Measurements from ENCODE around the gene VWA3A.
"Not testable (repeated sequence)": the region's sequence is repeated elsewhere in the genome, so short reads cannot be mapped to it uniquely, and the experiment has no call there.

VWA3A gene, protein sequence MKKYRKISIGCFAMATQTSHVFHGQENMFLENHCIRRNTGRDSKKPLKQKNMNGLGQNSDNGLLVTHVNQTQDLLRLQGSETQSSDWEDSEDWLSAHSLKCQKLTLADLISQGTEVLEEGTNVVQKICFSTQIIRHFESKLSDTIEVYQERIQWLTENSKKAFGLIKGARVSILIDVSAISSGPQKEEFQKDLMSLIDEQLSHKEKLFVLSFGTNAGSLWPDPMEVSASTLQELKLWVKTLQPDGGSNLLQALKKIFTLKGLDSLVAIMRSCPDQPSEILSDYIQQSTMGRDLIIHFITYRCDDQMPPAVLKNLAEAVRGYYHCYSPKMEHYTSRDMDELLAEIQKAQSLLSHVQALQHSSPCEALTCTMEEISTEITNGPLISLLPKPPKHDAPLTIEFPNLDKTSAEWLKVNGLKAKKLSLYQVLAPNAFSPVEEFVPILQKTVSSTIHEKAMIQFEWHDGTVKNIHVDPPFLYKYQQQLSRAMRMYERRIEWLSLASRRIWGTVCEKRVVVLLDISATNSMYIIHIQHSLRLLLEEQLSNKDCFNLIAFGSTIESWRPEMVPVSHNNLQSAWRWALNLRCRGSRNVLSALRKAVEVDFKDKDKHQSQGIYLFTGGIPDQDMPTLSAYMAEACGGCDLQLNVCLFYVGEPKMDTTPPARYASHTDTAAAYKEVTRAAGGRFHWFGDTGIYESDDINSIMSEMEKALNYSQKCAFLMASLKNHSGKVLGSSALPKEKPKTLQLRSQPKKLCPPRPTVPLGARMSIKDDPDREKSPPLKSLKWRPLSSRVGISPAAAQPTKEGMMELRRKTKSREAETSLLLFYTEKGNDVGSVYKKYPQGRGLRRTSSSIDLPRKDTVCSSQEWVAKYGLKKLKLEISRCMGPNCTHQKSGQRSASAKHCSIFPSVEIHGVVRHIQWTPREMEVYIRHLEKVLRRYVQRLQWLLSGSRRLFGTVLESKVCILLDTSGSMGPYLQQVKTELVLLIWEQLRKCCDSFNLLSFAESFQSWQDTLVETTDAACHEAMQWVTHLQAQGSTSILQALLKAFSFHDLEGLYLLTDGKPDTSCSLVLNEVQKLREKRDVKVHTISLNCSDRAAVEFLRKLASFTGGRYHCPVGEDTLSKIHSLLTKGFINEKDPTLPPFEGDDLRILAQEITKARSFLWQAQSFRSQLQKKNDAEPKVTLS

DNA sequence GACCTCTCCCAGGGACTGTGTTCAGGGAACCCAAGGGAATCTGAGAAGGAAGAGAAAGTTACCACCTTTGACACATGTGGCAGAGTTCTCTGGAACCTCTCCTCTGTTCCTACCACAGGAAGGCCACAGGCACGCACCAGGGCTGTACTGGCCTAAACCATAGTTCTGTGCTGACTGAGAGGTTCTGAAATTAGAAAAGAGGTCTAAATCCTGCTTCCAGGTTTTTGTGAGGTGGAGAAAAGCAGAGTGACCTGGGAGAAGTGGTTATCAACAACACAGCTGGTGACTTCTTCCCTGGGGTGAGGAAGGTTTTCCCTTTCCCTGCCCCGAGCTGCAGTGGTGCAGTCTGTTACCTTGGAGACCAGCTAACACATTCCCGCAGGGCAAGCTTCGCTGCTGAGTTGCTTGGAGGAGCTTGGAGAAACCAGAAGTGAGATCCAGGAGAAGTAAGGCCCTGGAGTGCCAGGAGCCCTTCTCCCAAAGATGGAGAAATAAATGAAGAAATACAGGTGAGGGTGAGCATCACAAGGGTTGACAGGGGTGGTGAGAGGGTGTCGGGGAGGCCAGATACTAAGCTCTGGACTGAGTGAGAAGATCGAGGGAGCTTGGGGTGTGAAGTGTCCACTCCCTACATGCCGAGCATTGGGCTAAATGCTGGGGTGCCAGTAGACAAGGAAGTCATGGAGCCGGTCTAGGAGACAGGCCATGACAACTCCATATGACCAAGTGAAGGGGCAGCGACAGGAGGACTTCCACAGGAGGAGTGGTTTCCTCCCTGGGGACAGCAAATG lies at the start of gene VWA3A:
TSS of gene VWA3A (plus strand) at position 399 of the 791 bp plus-strand sequence. CDS start at position 496, 97 bp downstream.
- peak; percentile 58 for DNase-seq (ENCODE audit: low read depth)
- no peak within 1 kb of the TSS for H3K4me3 ChIP-seq (ENCODE audit: low read length)
- H3K4me1 ChIP-seq (ENCODE audit: control insufficient read depth, insufficient read depth, low read length): peaks cover 19% of the 10 kb centered on the region
- no peaks in the 10 kb centered on the region for H3K9me3 ChIP-seq (ENCODE audit: control insufficient read depth, low read length)
- peaks cover 4% of the 10 kb centered on the region for H3K27me3 ChIP-seq (replicated peaks; ENCODE audit: control insufficient read depth, insufficient read depth, low read length)
- no peaks in the 10 kb centered on the region for H3K36me3 ChIP-seq (ENCODE audit: control insufficient read depth, insufficient read depth, low read length, severe bottlenecking)
- H3K9ac ChIP-seq (ENCODE audit: low read length): no peak within 1 kb of the TSS

DNA sequence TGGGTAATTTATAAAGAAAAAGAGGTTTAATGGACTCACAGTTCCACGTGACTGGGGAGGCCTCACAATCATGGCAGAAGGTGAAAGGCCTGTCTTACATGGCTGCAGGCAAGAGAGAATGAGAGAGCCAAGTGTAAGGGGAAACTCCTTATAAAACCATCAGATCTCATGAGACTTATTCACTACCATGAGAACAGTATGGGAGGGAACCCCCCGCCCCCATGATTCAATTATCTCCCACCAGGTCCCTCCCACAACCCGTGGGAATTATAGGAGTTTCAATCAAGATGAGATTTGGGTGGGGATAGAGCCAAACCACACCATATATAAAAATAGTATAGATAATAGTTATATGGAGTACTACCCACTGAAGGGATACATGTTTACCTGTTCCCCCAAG lies 48.5 kb upstream of the VWA3A start:
- H3K4me3 ChIP-seq (ENCODE audit: low read length); H3K9me3 ChIP-seq (ENCODE audit: control insufficient read depth, low read length); H3K9ac ChIP-seq (ENCODE audit: low read length); DNase-seq (ENCODE audit: low read depth); H3K36me3 ChIP-seq (ENCODE audit: control insufficient read depth, insufficient read depth, low read length, severe bottlenecking); H3K4me1 ChIP-seq (ENCODE audit: control insufficient read depth, insufficient read depth, low read length); H3K27me3 ChIP-seq (replicated peaks; ENCODE audit: control insufficient read depth, insufficient read depth, low read length): not testable (repeated sequence)

DNA sequence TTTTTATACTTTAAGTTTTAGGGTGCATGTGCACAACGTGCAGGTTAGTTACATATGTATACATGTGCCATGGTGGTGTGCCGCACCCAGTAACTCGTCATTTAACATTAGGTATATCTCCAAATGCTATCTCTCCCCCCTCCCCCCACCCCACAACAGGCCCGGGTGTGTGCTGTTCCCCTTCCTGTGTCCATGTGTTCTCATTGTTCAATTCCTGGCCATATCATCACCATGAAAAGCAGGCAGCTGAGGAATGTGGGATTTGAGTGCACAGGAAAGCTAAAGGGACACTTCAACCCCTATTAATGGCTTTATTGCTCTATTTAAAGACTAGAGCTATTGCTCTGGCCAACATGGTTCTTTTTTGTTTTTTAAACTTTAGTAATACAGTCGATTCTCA lies 46.5 kb upstream of the VWA3A start:
- not testable (repeated sequence) for DNase-seq (ENCODE audit: low read depth); H3K9me3 ChIP-seq (ENCODE audit: control insufficient read depth, low read length); H3K4me1 ChIP-seq (ENCODE audit: control insufficient read depth, insufficient read depth, low read length); H3K36me3 ChIP-seq (ENCODE audit: control insufficient read depth, insufficient read depth, low read length, severe bottlenecking); H3K27me3 ChIP-seq (replicated peaks; ENCODE audit: control insufficient read depth, insufficient read depth, low read length); H3K4me3 ChIP-seq (ENCODE audit: low read length); H3K9ac ChIP-seq (ENCODE audit: low read length)

DNA sequence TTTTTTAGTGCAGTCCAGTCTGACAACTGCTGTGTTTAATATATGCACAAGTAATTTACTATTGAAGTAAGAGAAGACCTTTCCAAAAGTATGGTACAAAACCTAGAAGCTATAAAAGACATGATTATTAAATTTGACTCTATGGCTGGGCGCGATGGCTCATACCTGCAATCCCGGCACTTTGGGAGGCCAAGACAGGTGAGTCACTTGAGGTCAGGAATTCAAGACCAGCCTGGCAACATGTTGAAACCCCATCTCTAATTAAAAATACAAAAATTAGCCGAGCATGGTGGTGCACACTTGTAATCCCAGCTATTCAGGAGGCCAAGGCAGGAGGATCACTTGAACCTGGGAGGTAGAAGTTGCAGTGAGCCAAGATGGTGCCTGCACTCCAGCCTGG lies 41.4 kb upstream of the VWA3A start:
- no peaks in the 10 kb centered on the region for H3K27me3 ChIP-seq (replicated peaks; ENCODE audit: control insufficient read depth, insufficient read depth, low read length)
- peaks cover 7% of the 10 kb centered on the region for H3K36me3 ChIP-seq (ENCODE audit: control insufficient read depth, insufficient read depth, low read length, severe bottlenecking)
- H3K9me3 ChIP-seq (ENCODE audit: control insufficient read depth, low read length): no peaks in the 10 kb centered on the region
- DNase-seq (ENCODE audit: low read depth): no peak
- no peak overlapping the region for H3K4me3 ChIP-seq (ENCODE audit: low read length)
- no peaks in the 10 kb centered on the region for H3K4me1 ChIP-seq (ENCODE audit: control insufficient read depth, insufficient read depth, low read length)
- no peak overlapping the region for H3K9ac ChIP-seq (ENCODE audit: low read length)

DNA sequence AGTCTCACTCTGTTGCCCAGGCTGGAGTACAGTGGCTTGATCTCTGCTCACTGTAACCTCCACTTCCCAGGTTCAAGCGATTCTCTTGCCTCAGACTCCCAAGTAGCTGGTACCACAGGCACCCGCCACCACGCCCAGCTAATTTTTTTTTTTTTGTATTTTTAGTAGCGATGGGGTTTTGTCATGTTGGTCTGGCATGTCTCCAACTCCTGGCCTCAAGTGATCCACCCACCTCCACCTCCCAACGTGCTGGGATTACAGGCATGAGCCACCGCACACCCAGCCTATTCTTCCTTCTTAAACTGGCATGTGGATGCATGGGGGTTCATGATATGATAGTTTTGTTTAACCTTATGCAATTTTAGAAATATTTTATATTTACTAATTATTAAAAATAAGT lies 39.4 kb upstream of the VWA3A start:
- no peaks in the 10 kb centered on the region for H3K4me1 ChIP-seq (ENCODE audit: control insufficient read depth, insufficient read depth, low read length)
- H3K27me3 ChIP-seq (replicated peaks; ENCODE audit: control insufficient read depth, insufficient read depth, low read length): no peaks in the 10 kb centered on the region
- H3K9me3 ChIP-seq (ENCODE audit: control insufficient read depth, low read length): no peaks in the 10 kb centered on the region
- no peak overlapping the region for H3K4me3 ChIP-seq (ENCODE audit: low read length)
- DNase-seq (ENCODE audit: low read depth): no peak
- H3K9ac ChIP-seq (ENCODE audit: low read length): no peak overlapping the region
- H3K36me3 ChIP-seq (ENCODE audit: control insufficient read depth, insufficient read depth, low read length, severe bottlenecking): peaks cover 10% of the 10 kb centered on the region

DNA sequence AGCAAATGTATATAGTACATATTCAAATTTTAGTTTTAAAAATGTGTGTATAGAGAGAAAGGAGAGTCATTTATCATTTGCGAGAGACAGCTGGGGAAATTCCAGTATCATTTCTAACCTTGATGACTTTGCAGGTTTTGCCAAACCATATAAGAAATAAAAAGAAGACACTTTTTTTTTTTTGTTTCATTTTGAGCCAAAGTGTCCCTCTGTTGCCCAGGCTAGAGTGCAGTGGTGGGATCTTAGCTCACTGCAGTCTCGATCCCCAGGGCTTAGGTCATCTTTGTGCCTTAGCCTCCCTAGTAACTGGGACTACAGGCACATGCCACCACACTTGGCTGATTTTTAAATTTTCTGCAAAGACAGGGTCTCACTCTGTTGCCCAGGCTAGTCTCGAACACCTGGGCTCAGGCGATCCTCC lies 38.4 kb upstream of the VWA3A start:
- Histone ChIP-seq H3K36me3 (ENCODE audit: control insufficient read depth, insufficient read depth, low read length, severe bottlenecking) (peaks cover 10% of the 10 kb centered on the region), H3K9me3 (ENCODE audit: control insufficient read depth, low read length) (no peaks in the 10 kb centered on the region), H3K4me3 (ENCODE audit: low read length) (no peak overlapping the region), H3K27me3 (replicated peaks; ENCODE audit: control insufficient read depth, insufficient read depth, low read length) (no peaks in the 10 kb centered on the region), H3K9ac (ENCODE audit: low read length) (no peak overlapping the region), H3K4me1 (ENCODE audit: control insufficient read depth, insufficient read depth, low read length) (no peaks in the 10 kb centered on the region)
- no peak for DNase-seq (ENCODE audit: low read depth)

DNA sequence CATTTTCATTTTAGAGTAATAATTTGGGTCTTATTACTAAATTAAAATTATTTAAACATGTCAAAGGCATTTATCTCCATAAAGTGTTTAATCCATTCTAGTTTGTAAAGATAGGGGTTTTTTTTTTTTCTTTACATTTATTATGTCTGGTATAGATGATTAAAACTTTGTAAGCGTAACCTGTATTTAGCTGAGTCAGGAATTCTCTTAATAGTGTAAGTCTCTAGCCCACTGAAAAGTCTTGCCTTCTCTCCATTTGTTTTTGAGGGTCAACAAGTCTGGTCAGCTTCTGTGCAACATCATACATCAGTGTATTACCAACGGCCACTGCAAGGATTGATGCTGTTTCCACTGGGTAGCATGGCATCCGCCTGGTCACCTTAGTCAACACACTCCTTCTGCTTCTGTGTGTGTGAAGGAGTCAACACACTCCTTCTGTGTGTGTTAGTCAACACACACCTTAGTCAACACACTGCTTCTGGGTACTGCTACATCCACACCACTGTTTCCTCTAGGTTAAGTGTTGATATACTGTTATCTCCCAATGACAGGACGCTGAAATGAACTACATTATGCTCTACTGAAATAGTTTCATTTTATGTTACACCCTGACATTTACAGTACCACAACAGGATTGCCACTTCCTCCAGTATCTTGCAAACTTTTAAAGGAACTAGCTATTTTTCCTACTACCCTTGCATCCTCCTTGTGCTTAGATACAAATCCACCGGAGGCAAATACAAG lies 37.3 kb upstream of the VWA3A start:
- Histone ChIP-seq H3K4me3 (ENCODE audit: low read length) (no peak overlapping the region), H3K4me1 (ENCODE audit: control insufficient read depth, insufficient read depth, low read length) (no peaks in the 10 kb centered on the region), H3K27me3 (replicated peaks; ENCODE audit: control insufficient read depth, insufficient read depth, low read length) (no peaks in the 10 kb centered on the region), H3K9me3 (ENCODE audit: control insufficient read depth, low read length) (no peaks in the 10 kb centered on the region), H3K9ac (ENCODE audit: low read length) (no peak overlapping the region), H3K36me3 (ENCODE audit: control insufficient read depth, insufficient read depth, low read length, severe bottlenecking) (peaks cover 10% of the 10 kb centered on the region)
- DNase-seq (ENCODE audit: low read depth): no peak

DNA sequence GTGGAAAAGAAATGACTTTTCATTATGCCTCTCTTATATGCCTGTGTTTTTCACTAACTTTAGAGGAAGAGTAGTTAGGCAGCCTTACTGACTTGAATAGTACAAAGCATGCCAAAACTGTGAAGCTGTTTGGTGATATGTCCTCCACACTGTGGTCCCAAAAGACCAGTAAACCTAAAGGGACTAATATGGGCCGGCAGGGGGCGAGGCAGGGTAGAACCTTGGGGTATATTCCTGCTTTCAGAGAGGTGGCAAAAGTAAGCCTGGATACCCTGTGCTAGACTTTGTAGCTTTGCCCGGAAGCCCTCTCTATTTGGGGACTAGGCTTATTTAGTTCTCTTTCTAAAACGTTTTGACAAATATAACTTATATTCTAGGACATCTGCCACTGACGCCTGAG lies 36.5 kb upstream of the VWA3A start:
- H3K4me3 ChIP-seq (ENCODE audit: low read length): no peak overlapping the region
- H3K27me3 ChIP-seq (replicated peaks; ENCODE audit: control insufficient read depth, insufficient read depth, low read length): no peaks in the 10 kb centered on the region
- H3K4me1 ChIP-seq (ENCODE audit: control insufficient read depth, insufficient read depth, low read length): no peaks in the 10 kb centered on the region
- H3K36me3 ChIP-seq (ENCODE audit: control insufficient read depth, insufficient read depth, low read length, severe bottlenecking): peaks cover 10% of the 10 kb centered on the region
- no peak overlapping the region for H3K9ac ChIP-seq (ENCODE audit: low read length)
- no peaks in the 10 kb centered on the region for H3K9me3 ChIP-seq (ENCODE audit: control insufficient read depth, low read length)
- no peak for DNase-seq (ENCODE audit: low read depth)

DNA sequence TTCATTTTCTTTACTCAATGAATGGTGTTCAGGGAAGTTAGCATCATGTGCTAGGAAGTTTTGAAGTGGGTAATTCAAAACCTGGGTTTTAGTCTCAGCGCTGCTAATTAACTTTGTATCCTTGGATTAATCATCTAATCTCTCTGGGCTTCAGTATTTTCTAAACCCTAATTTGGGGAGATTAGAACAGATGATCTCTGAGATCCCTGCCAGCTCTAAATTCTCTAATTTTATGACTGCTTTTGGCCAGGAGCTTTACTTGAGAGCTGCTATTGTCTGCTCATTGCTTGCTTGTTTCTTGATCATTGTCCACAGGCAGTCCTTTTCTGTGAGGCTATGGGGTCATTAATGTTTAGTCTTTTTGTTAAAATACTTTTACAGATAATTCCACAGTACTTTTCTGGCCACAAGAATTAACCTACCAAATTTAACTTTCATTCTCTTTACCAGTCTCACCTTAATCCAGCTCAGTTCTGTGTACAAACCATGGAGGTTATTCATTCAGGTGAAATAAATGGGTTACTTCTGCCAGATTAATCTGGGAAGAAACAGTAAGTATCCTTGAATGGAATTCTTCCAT lies 28.4 kb upstream of the VWA3A start:
- Histone ChIP-seq H3K4me1 (ENCODE audit: control insufficient read depth, insufficient read depth, low read length) (peaks cover 12% of the 10 kb centered on the region), H3K27me3 (replicated peaks; ENCODE audit: control insufficient read depth, insufficient read depth, low read length) (no peaks in the 10 kb centered on the region), H3K4me3 (ENCODE audit: low read length) (no peak overlapping the region), H3K9ac (ENCODE audit: low read length) (no peak overlapping the region), H3K36me3 (ENCODE audit: control insufficient read depth, insufficient read depth, low read length, severe bottlenecking) (peaks cover 4% of the 10 kb centered on the region), H3K9me3 (ENCODE audit: control insufficient read depth, low read length) (no peaks in the 10 kb centered on the region)
- no peak for DNase-seq (ENCODE audit: low read depth)

DNA sequence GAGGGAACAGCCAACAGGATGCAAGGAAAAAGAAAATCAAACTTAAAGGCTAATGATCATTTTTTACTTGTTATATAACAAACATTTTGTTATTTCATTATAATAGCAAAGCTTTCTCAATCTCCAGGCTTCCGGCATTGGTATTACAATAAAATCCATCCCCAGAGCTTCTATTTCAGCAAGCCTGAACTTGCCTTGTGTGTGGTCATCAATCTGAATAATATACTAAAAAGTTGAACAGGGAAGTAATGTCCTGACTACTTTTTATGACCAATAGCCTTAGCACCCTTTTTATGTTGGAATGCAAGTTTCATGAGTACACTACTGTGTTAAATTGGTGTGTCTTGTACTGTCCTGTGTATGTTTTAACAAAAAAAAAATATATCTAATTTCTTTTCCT lies 27.1 kb upstream of the VWA3A start:
- Histone ChIP-seq H3K9me3 (ENCODE audit: control insufficient read depth, low read length) (no peaks in the 10 kb centered on the region), H3K36me3 (ENCODE audit: control insufficient read depth, insufficient read depth, low read length, severe bottlenecking) (peaks cover 4% of the 10 kb centered on the region), H3K27me3 (replicated peaks; ENCODE audit: control insufficient read depth, insufficient read depth, low read length) (no peaks in the 10 kb centered on the region), H3K9ac (ENCODE audit: low read length) (no peak overlapping the region), H3K4me1 (ENCODE audit: control insufficient read depth, insufficient read depth, low read length) (peaks cover 19% of the 10 kb centered on the region), H3K4me3 (ENCODE audit: low read length) (no peak overlapping the region)
- DNase-seq (ENCODE audit: low read depth): no peak

Measured in adipocyte (in vitro differentiated cells).